ENCODE data around the gene DHX29. TPM values are rescaled to one million over a fixed set of nuclear protein-coding genes. Genes with fewer than 3 reads are reported as not detected.

DHX29 gene
- total RNA-seq, 1 donor from 2014 or later = 17.9 TPM

GRCh38 chr5:55316289-55316688, 8.8 kb upstream of the DHX29 start:
- intact Hi-C loops (cut with micrococcal nuclease) = no loop called here

- intact Hi-C loops (cut with micrococcal nuclease) = no loop called here
These were observed 6.5 kb upstream of the DHX29 start for GRCh38 chr5:55313870-55314617.

- intact Hi-C loops (cut with micrococcal nuclease) = loop anchor here (2.0 to 5.0 kb wide), 2 partner anchors 16 to 76 kb away; partner anchors contain the start of gene CCNO
These were observed 851 bp upstream of the DHX29 start for GRCh38 chr5:55308254-55308836.

GRCh38 chr5:55306641-55307382, 682 bp downstream of the DHX29 start:
- intact Hi-C loops (cut with micrococcal nuclease) = loop anchor here (1.0 to 5.0 kb wide), 4 partner anchors 75 to 405 kb away; partner anchors contain the start of genes CCNO, PLPP1 and SLC38A9

GRCh38 chr5:55305345-55305744, 2.1 kb downstream of the DHX29 start:
- intact Hi-C loops (cut with micrococcal nuclease) = loop anchor here (5.0 kb wide), 1 partner anchor 73 kb away; the partner anchor contains the start of gene CCNO

GRCh38 chr5:55304584-55304983, 2.9 kb downstream of the DHX29 start:
- intact Hi-C loops (cut with micrococcal nuclease) = no loop called here

- intact Hi-C loops (cut with micrococcal nuclease) = no loop called here
These were observed 4.2 kb downstream of the DHX29 start for GRCh38 chr5:55303238-55303690.

GRCh38 chr5:55300890-55301289, 6.6 kb downstream of the DHX29 start:
- intact Hi-C loops (cut with micrococcal nuclease) = no loop called here

- intact Hi-C loops (cut with micrococcal nuclease) = no loop called here
These were observed 12.6 kb downstream of the DHX29 start for GRCh38 chr5:55294935-55295334.

- intact Hi-C loops (cut with micrococcal nuclease) = no loop called here
These were observed 16.5 kb downstream of the DHX29 start for GRCh38 chr5:55290991-55291390.

- intact Hi-C loops (cut with micrococcal nuclease) = no loop called here
These were observed 17.7 kb downstream of the DHX29 start for GRCh38 chr5:55289808-55290207.

- intact Hi-C loops (cut with micrococcal nuclease) = no loop called here
These were observed 21.0 kb downstream of the DHX29 start for GRCh38 chr5:55286411-55286933.

GRCh38 chr5:55278778-55279177, 28.7 kb downstream of the DHX29 start:
- intact Hi-C loops (cut with micrococcal nuclease) = no loop called here

- intact Hi-C loops (cut with micrococcal nuclease) = no loop called here
These were observed 30.7 kb downstream of the DHX29 start for GRCh38 chr5:55276771-55277170.

GRCh38 chr5:55258339-55258738, 49.2 kb downstream of the DHX29 start:
- intact Hi-C loops (cut with micrococcal nuclease) = no loop called here

GRCh38 chr5:55254802-55255201, 52.7 kb downstream of the DHX29 start:
- intact Hi-C loops (cut with micrococcal nuclease) = no loop called here

GRCh38 chr5:55250064-55250463, 57.4 kb downstream of the DHX29 start:
- intact Hi-C loops (cut with micrococcal nuclease) = no loop called here

- intact Hi-C loops (cut with micrococcal nuclease) = no loop called here
These were observed 65.7 kb downstream of the DHX29 start for GRCh38 chr5:55241746-55242145.

- intact Hi-C loops (cut with micrococcal nuclease) = no loop called here
These were observed 70.7 kb downstream of the DHX29 start for GRCh38 chr5:55236800-55237199.

- intact Hi-C loops (cut with micrococcal nuclease) = loop anchor here (5.0 kb wide), 1 partner anchor 73 kb away; the partner anchor contains the start of genes DHX29 and MTREX
These were observed 73.3 kb downstream of the DHX29 start for GRCh38 chr5:55234121-55234700.
